Head of caudate nucleus (tissue), 42 donors: ENCODE measurements around the gene BACH2.
"Not testable (repeated sequence)": the region's sequence is repeated elsewhere in the genome, so short reads cannot be mapped to it uniquely, and the experiment has no call there.

Experiments
- DNase-seq, 42 donors: peaks; one replicate each; pipeline versions ENCODE4 v3.0.0 to v3.0.0-alpha.2; 2020 to 2021; ENCODE audit warnings: mixed read lengths in 7 of 42
- intact Hi-C: fragments of 100-400 bp; cut with DNase I; formaldehyde crosslinking; loops from one replicate; pipeline ENCODE4 v1.15.0; 2022

Gene BACH2

DNA sequence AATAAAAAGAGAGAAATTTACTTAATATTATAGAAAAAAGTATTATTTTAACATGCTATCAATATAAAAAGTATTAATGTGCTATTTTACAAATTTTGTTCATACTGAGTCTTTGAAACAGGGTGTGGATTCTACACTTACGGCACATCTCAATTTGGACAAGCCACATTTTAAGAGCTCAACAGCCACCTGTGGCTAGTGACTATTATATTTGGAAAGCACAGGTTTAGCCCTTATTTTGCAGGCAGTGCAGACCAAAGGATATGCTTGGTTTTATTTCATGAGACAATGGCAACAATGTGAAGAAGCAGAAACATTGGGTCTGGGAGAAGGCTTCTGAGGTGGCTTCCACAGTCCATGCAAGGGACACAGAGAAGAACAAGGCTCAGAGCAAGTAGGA is 74.6 kb downstream of the BACH2 start:
- intact Hi-C loops = no loop called here
- DNase-seq = no peak

DNA sequence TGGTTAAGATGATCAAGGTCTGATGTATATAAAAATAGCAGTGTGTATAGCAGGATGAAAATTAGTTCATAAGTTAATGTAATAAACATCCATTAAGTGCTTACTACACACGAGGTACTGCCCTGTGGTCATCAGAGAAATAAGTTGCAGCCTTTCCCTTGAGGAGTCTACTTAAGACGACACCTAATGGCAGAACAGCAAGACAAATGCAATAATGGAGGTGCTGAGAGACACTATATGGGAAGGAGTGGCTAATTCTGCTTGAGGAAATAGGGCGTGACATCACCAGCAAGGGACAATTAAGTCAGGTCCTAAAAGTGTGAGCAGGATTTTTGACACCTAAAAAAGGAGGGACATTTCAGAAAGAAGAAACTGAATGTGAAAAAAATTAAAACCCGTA is 75.2 kb downstream of the BACH2 start:
- intact Hi-C loops = no loop called here
- no peak for DNase-seq

DNA sequence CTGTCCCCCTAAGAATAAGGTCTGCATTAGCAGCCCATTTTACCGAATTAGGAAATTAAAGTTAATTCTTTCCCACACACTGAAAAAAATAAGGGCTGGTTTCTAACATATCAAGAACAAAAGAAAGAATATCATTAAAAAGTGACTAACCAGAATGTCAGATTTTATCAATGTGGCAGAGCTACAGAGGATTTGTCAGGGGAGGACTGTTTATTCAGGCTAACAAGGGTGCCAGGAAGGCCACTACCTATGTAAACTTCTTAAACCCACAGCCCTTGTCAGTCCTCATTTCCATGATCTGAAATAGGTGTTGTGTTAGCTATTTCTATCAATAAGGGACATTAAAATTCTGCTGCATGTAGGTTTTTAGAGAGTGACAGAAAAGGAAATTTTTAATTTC is 76.4 kb downstream of the BACH2 start:
- DNase-seq = no peak
- intact Hi-C loops = no loop called here

DNA sequence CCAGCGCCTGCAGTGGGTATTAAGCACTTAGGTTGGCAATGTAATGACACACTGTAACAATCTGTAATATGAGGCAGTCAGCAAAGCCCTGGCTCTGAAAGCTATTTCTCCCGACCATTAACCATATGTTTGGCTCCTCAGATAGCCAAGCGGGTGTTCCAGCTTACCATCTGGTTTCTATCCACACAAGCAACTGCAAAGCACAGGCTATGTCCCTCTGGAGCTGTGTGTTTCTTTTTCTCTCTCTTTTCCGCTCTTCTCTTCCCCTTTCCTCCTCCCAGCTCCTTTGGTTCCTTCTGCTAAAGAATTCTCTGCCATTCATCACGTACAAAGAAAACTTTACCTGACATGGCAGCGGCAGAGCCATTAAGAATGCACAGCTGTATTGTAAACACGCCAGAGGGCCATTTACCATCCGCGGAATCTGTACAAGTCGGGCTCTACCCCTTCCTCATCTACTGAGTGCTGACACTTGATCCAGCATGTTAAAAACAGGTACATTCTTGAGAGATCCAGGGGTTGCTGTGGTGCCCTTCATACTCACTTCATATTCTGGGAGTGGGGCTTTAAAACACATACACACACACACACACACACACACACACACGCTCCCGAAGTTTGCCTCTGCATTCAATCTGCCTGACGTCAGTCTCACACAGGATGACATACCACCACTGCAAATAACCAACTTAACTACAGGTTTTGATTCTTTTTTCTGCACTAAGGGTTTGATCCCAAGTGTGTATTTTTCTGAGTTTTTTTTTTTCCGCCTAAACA is 77.2 kb downstream of the BACH2 start:
- intact Hi-C loops = loop anchor here (5.0 to 10.0 kb wide), 4 partner anchors 78 to 265 kb away; partner anchors contain the start of gene BACH2
- DNase-seq = peak in 4 of 42 donors; percentile 8 to 55 (median 27)

DNA sequence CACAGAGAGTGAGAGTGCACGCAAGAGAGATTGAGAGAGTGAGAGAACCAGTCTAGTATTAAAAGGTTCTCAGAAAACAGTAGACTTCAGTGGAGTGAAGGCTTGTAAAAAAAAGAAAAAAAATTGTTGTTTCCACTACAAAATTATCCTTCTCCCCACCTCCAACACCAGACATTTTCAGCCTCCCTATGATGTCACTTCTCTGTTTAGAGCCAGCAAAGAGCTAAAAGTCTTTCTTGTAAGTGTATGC is 77.8 kb downstream of the BACH2 start:
- intact Hi-C loops = loop anchor here (5.0 to 10.0 kb wide), 4 partner anchors 78 to 266 kb away; partner anchors contain the start of gene BACH2
- no peak for DNase-seq

DNA sequence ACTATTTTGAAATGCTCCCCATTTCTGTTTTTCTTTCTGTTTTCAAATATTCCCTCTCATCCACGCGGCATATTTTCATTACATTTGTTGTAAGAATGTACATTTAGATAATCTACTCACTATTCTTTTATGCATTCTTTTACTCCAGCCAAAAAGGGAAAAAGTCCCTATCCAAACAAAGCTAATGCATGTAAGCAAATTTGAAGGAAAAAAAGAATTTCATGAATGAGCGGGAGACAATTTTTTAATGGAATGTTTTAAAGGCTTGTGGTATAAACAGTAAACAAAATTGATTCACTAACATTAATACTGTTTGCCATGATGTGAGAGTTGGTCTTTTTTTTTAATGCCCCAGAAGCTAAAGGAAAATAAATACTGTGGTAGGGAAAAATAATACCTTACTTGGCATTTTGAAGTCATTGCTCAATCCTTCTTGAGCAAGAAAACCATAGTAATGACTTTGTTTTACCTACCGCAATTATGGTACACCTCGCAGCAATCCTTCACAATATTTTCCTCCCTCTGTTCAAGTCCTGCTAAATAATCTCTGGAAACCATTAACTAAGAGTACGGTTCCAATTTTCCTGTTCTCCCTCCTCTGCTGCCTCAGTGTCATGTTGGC is 79.0 kb downstream of the BACH2 start:
- intact Hi-C loops = loop anchor here (5.0 to 10.0 kb wide), 4 partner anchors 80 to 267 kb away; partner anchors contain the start of gene BACH2
- no peak for DNase-seq

DNA sequence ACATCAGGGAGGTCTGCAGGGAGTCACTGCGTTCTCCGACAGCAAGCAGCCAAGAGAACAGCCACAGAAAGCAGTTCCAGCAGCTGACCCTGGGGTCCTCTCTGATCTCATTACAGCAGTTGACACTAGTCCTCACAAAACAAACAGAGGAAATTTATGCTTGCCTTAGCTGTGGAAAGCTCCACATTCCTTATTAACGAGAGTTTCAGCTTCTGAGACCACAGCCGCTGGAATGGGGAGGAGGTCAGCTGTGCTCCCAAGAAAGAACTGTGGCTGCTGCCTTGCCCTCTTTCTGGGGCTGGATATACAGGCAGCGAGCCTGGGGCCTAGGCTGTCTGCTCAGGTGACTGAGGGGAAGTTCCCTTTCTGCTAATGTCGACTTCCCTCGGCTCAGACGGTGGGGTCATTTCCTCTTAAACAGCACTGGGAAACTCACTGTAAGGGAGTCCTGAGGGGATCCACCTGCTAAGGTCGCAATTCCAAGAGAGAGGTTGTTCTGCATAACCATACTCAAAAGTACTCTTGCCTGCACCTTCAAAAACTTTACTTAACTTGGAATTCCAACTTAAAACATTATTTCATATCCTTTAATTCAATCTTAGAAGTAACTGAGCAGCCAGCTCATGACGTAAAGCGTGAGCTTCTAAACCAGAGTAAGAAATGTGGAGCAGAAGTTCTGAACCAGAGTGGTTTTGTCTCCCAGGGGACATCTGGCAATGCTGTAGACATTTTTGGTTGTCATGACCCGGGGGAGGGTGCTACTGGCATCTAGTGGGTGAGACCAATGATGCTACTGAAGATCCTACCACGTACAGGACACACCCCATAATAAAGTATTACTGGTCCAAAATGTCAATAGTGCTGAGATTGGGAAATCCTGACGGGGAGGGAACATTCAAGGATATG is 80.3 kb downstream of the BACH2 start:
- intact Hi-C loops = loop anchor here (5.0 to 10.0 kb wide), 4 partner anchors 81 to 268 kb away; partner anchors contain the start of gene BACH2

DNA sequence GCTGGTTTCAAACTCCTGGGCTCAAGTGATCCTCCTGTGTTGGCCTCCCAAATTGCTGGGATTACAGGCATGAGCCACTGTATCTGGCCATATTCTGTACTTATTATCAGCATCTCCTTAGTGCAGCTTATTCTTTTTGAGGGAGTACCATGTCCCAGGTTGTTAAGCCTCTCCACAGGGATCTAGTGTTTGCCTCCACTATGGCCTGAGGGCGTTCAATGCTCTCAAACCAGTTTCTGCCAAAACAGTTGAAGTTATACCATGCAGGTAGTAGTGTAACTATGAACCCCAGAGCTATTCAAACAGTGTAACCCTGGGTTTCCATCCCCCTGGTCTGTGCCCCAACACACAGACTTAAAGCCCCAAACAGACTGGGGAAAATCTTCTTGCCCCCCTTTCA is 81.7 kb downstream of the BACH2 start:
- DNase-seq = no peak
- intact Hi-C loops = loop anchor here (5.0 to 10.0 kb wide), 4 partner anchors 82 to 270 kb away; partner anchors contain the start of gene BACH2

More for the DNA sequence above, 80.3 kb downstream of the BACH2 start:
- peak in 3 of 42 donors; percentile 11 to 23 (median 15) for DNase-seq

DNA sequence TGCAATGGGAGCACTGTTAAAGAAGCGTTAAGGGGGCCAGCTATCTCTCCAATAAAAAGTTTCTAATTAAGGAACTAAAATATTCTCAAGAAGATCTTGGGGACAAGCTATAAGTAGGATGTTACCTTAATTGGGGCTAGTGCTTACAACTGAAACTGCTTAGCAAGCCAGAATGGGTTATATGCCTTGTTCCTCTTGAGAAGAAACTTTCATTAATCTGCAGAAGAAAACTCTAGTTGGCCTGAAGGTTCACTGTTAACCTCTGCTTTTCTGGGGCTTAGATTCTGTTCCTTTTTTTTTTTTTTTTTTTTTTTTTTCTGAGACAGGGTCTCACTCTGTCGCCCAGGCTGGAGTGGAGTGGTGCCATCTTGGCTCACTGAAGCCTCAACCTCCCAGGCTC is 82.2 kb downstream of the BACH2 start:
- intact Hi-C loops = loop anchor here (10.0 kb wide), 3 partner anchors 120 to 270 kb away; no protein-coding TSS in a partner anchor
- no peak for DNase-seq

DNA sequence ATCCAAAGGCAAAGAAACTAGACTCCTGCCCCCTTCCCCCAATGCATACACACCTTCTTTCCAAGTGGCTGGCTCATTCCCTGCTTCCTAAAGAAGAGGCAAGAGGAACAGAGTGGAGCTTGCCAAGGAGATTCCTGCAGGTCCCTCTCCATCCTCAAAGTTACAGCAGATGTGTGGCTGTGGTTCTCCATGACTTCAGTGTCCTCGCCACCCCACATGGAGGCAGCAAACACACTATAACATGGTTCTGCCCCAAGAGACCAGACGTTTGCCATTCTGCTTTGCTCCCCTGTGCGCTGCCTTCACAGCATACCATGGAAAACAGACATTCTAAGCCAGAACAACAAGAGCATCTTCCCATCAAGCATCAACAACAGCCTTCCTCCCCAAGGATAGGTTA is 84.4 kb downstream of the BACH2 start:
- no peak for DNase-seq
- intact Hi-C loops = loop anchor here (10.0 kb wide), 3 partner anchors 117 to 273 kb away; no protein-coding TSS in a partner anchor

DNA sequence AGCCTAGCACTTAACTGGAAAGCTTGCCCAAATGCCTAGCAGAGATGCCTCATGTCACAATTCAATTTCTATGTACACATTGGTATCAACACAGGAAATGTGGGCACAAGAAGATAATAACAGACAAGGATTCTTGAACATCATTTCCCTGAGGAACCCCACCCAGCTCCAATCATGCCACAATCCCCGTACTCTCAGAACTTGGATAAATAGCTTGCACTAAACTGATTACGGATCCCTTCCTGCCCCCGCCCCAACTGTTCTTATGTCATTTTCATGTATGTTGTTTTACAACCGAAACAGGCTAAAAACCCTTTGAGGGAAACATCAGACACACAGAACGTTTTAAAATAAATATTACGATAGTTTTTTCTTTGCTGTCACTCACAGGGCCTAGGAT is 87.1 kb downstream of the BACH2 start:
- intact Hi-C loops = no loop called here
- no peak for DNase-seq

DNA sequence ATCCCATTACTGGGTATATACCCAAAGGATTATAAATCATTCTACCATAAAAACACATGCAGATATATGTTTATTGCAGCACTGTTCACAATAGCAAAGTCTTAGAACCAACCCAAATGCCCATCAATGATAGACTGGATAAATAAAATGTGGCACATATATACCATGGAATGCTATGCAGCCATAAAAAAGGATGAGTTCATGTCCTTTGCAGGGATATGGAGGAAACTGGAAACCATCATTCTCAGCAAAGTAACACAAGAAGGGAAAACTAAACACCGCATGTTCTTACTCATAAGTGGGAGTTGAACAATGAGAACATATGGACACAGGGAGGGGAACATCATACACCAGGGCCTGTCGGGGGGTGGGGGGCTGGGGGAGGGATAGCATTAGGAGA is 88.0 kb downstream of the BACH2 start:
- intact Hi-C loops = not testable (repeated sequence)

DNA sequence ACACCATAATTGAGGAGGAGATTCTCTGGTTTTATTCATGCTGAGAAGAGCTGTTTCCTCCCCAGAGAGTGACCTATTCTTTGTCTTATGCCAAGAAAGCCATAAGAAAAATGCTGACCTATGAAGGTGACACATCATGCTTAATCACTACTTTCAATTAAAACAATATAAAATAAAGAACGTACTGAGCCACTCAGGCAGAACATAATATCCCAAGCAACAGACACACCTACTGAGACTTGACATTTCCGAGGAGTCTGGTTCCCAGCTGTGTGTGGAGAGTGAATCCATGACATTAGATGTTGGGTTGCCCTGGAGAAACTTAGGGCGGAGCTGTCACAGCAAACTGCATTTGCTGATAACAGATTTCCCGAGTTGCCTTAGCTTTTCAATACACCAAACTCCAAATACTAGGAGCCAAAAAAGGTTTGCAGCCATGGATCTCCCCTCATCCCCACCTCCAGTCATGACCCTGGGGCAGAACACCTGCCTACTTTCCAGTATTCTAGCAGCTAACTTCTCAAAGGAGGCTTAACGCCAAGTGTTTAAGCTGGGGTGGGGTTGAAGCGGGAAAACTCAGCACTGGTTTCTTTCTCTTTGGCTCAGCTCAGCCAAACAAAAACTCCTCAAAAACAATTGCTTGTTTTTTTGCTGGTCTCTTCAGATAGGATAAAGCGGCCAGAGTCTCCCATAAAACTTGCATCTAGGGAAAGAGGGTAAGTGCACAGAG is 92.2 kb downstream of the BACH2 start:
- intact Hi-C loops = no loop called here

More for the DNA sequence above, 88.0 kb downstream of the BACH2 start:
- not testable (repeated sequence) for DNase-seq

DNA sequence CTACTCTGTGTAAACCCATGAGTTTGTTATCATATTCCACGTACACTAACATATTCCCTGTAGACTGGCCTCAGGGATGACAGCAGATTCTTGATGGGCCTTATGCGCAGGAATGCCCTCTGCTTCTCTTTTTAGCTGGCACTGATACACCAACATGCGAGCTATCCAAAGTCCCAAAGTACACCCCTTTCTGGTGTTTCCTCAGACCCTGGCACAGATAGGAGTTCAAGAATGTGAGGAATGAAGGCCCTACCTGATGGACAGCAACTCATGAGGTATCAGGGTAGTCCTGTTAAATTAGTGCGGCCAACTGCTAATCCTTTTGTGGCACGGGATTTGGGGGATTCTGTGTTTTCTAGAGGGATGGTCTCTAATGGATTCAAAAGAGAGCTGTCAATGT is 93.0 kb downstream of the BACH2 start:
- intact Hi-C loops = no loop called here
- DNase-seq = no peak

More for the DNA sequence above, 92.2 kb downstream of the BACH2 start:
- DNase-seq = no peak

DNA sequence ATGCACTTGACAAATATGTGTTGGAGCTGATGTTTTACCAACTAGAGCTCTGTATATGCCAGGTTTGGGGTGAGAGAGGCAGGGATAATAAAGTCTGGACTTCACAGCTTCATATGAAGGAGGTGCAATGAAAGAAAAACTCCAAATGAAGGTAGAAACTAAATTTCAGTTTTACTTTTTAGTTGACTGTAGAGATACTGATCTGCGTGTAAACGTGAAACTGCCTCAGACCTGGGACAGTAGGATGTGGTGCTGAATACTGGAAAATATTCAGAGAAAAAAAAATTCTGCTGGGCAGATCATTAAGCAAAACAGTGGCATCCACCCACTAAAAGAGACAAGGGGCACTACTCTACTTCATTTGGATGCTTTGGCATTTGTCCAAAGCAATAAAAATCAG is 94.5 kb downstream of the BACH2 start:
- intact Hi-C loops = no loop called here
- DNase-seq = no peak

DNA sequence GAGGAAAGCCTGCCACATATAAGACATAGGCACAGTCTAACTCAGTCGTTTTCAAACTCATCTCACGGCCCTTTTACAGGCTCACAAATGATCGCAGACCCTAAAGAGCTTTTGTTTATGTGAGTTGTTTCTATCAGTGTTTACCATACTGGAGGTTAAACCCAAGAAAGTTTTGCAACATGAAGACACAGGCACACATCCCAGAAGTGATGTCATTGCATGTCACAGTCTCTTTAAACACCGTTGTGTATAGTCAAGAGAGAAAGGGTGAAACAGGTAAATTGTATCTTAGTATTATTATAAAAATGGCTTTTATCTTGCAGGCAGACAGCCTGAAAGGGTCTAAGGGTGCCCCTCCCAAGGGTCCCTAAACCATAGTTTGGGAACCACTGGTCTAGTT is 96.7 kb downstream of the BACH2 start:
- intact Hi-C loops = no loop called here
- no peak for DNase-seq

DNA sequence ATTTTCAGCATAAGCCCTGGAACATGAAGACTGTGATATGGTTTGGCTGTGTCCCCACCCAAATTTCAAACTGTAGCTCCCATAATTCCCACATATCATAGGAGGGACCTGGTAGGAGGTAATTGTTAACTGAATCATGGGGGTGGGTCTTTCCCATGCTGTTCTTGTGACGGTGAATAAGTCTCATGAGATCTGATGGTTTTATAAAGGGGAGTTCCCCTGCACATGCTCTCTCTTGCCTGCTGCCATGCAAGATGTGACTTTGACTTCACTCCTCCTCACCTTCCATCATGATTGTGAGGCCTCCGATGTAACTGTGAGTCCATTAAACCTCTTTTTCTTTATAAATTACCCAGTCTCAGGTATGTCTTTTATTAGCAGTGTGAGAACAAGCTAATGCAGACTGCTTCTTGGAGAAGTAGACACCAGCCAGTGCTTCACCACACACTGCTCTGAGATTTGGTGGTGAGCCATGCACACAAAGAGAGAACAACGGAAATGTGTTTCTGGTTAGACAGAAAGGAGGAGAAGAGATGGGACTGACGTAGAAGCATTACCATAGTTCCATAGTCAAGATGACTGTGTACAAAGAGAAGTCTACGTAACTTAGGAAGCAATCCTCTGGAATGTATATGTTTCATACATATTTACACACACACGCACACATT is 97.8 kb downstream of the BACH2 start:
- no peak for DNase-seq
- intact Hi-C loops = no loop called here

DNA sequence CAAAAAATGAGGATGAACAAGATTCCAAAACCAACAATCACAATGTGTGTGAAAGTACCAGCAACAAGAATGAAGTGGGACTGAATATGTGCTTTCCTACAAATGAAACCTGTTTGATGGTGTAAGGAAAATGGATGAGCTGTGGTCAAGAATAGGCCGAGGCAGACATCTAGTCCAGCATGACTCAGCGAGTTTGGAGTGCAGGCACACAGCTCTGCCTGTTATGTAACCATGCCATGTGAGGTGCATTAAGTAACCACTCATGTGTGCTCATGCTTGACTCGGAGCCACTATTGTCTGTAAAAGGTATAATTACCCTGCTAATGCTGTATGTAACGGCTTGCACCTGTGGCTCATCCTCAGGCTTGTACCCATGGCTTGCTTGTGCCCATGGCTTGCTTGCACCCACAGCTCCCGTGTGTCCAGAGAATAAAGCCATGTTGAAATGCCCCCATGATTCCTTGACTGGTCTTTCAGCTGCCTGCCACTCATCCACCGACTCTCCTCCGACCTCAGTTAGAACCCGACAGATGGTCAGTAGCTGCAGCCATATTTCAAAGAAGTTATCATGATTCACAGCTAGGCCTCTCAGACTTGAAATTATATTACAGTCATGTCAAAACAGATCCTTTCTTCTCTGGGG is 98.7 kb downstream of the BACH2 start:
- DNase-seq = no peak
- intact Hi-C loops = no loop called here
